Activated T-cell treated with anti-CD3 and anti-CD28 coated beads, Interleukin-2, amount 50 U/mL, for 72 hours (primary cell): Measurements from ENCODE around the gene ASB6. TPM values are rescaled to one million over a fixed set of nuclear protein-coding genes. Genes with fewer than 3 reads are reported as not detected.

Experiments
- ATAC-seq, 2 donors: fragments of 150-1000 bp; cut with Tn5 transposase; replicated peaks in 1 of 2; 2 replicates each; pipeline ENCODE4 v1.10.0; 2021; ENCODE audit warnings: moderate library complexity in 2 of 2, mild to moderate bottlenecking in 1 of 2
- DNase-seq, 2 donors: peaks; one replicate each; pipeline ENCODE4 v3.0.0; 2021 to 2022; ENCODE audit warnings: mixed read lengths in 1 of 2
- H3K27ac Mint-ChIP-seq: one replicate; pipeline ENCODE4 v1.8.0; 2022; ENCODE audit warnings: mild to moderate bottlenecking, moderate library complexity, mixed read lengths
- H3K27me3 Mint-ChIP-seq: one replicate; pipeline ENCODE4 v1.8.0; 2022; ENCODE audit warnings: low read depth, mixed read lengths
- H3K36me3 Mint-ChIP-seq, 2 donors: one replicate each; pipeline ENCODE4 v1.8.0; 2022; ENCODE audit warnings: mixed read lengths in 2 of 2, mild to moderate bottlenecking in 1 of 2; ENCODE audit not compliant: insufficient read depth in 2 of 2
- H3K4me1 Mint-ChIP-seq: one replicate; pipeline ENCODE4 v1.8.0; 2022; ENCODE audit warnings: low read depth, mixed read lengths
- H3K4me3 Mint-ChIP-seq, 2 donors: one replicate each; pipeline ENCODE4 v1.8.0; 2022; ENCODE audit warnings: mild to moderate bottlenecking in 2 of 2, mixed read lengths in 2 of 2, moderate library complexity in 2 of 2
- H3K9me3 Mint-ChIP-seq, 2 donors: one replicate each; pipeline ENCODE4 v1.8.0; 2022; ENCODE audit warnings: mixed read lengths in 2 of 2
- total RNA-seq, 2 donors: library from RNA; stranded (reverse); gene quantifications; one replicate each; pipeline ENCODE4 v1.2.3, GENCODE V29; 2022

ASB6 gene
- total RNA-seq, 2 donors from 2014 or later = 16.9 to 20.2 TPM

GRCh38 chr9:129635099-129636065, 6.6 kb downstream of the ASB6 start:
- H3K9me3 Mint-ChIP-seq = no peaks in the 10 kb centered on the region
- H3K4me1 Mint-ChIP-seq = peaks cover 39% of the 10 kb centered on the region
- DNase-seq (no peak), ATAC-seq (no peak)
- no peak overlapping the region for H3K27ac Mint-ChIP-seq
- H3K27me3 Mint-ChIP-seq = no peaks in the 10 kb centered on the region
- H3K36me3 Mint-ChIP-seq = peaks cover 3 to 9% of the 10 kb centered on the region in 2 donors
- H3K4me3 Mint-ChIP-seq = no peak overlapping the region

- Mint-ChIP-seq H3K36me3 (peaks cover 3 to 11% of the 10 kb centered on the region in 2 donors), H3K27ac (no peak overlapping the region), H3K27me3 (no peaks in the 10 kb centered on the region), H3K4me1 (peaks cover 49% of the 10 kb centered on the region), H3K9me3 (no peaks in the 10 kb centered on the region), H3K4me3 (no peak overlapping the region)
- ATAC-seq (no peak), DNase-seq (no peak)
These were observed 8.1 kb downstream of the ASB6 start for GRCh38 chr9:129633848-129634247.

- ATAC-seq (no peak), DNase-seq (no peak)
- no peaks in the 10 kb centered on the region for H3K9me3 Mint-ChIP-seq
- no peaks in the 10 kb centered on the region for H3K27me3 Mint-ChIP-seq
- H3K36me3 Mint-ChIP-seq = peaks cover 1 to 9% of the 10 kb centered on the region in 2 donors
- H3K4me1 Mint-ChIP-seq = peaks cover 52% of the 10 kb centered on the region
- H3K4me3 Mint-ChIP-seq = no peak overlapping the region
- no peak overlapping the region for H3K27ac Mint-ChIP-seq
These were observed 8.7 kb downstream of the ASB6 start for GRCh38 chr9:129633207-129633606.

GRCh38 chr9:129632460-129632859, 9.5 kb downstream of the ASB6 start:
- Mint-ChIP-seq H3K36me3 (peaks cover 0 to 8% of the 10 kb centered on the region in 2 donors), H3K27me3 (no peaks in the 10 kb centered on the region), H3K27ac (no peak overlapping the region), H3K4me3 (no peak overlapping the region), H3K9me3 (no peaks in the 10 kb centered on the region), H3K4me1 (peaks cover 53% of the 10 kb centered on the region)
- ATAC-seq (peak; percentile 26 to 39), DNase-seq (no peak)

- Mint-ChIP-seq H3K27ac (peak overlapping the region; percentile 21), H3K4me1 (peaks cover 61% of the 10 kb centered on the region), H3K4me3 (peak overlapping the region in 1 of 2 donors; percentile 48), H3K36me3 (peaks cover 0 to 8% of the 10 kb centered on the region in 2 donors), H3K27me3 (no peaks in the 10 kb centered on the region), H3K9me3 (no peaks in the 10 kb centered on the region)
- ATAC-seq (no peak), DNase-seq (no peak)
These were observed 10.2 kb downstream of the ASB6 start for GRCh38 chr9:129631674-129632129.

GRCh38 chr9:129630967-129631673, 10.8 kb downstream of the ASB6 start:
- Mint-ChIP-seq H3K4me1 (peaks cover 62% of the 10 kb centered on the region), H3K4me3 (peak overlapping the region in 1 of 2 donors; percentile 48), H3K27me3 (no peaks in the 10 kb centered on the region), H3K27ac (peak overlapping the region; percentile 56), H3K9me3 (no peaks in the 10 kb centered on the region), H3K36me3 (peaks cover 0 to 8% of the 10 kb centered on the region in 2 donors)
- peak in 1 of 2 donors; percentile 59 for ATAC-seq
- no peak for DNase-seq

GRCh38 chr9:129629251-129629820, 12.6 kb downstream of the ASB6 start:
- DNase-seq = no peak
- H3K4me3 Mint-ChIP-seq = peak overlapping the region in 1 of 2 donors; percentile 17
- ATAC-seq = no peak
- H3K36me3 Mint-ChIP-seq = peaks cover 0 to 6% of the 10 kb centered on the region in 2 donors
- H3K27me3 Mint-ChIP-seq = no peaks in the 10 kb centered on the region
- peak overlapping the region; percentile 22 for H3K27ac Mint-ChIP-seq
- H3K4me1 Mint-ChIP-seq = peaks cover 74% of the 10 kb centered on the region
- H3K9me3 Mint-ChIP-seq = no peaks in the 10 kb centered on the region

GRCh38 chr9:129628709-129629108, 13.2 kb downstream of the ASB6 start:
- peak overlapping the region; percentile 17 to 40 for H3K4me3 Mint-ChIP-seq
- peak overlapping the region; percentile 55 for H3K27ac Mint-ChIP-seq
- H3K9me3 Mint-ChIP-seq = no peaks in the 10 kb centered on the region
- ATAC-seq (no peak), DNase-seq (no peak)
- H3K27me3 Mint-ChIP-seq = no peaks in the 10 kb centered on the region
- H3K36me3 Mint-ChIP-seq = peaks cover 0 to 6% of the 10 kb centered on the region in 2 donors
- peaks cover 77% of the 10 kb centered on the region for H3K4me1 Mint-ChIP-seq

- peak overlapping the region; percentile 82 to 90 for H3K4me3 Mint-ChIP-seq
- ATAC-seq (no peak), DNase-seq (no peak)
- peak overlapping the region; percentile 40 for H3K27ac Mint-ChIP-seq
- peaks cover 0 to 6% of the 10 kb centered on the region in 2 donors for H3K36me3 Mint-ChIP-seq
- peaks cover 77% of the 10 kb centered on the region for H3K4me1 Mint-ChIP-seq
- no peaks in the 10 kb centered on the region for H3K9me3 Mint-ChIP-seq
- peaks cover 7% of the 10 kb centered on the region for H3K27me3 Mint-ChIP-seq
These were observed 14.2 kb downstream of the ASB6 start for GRCh38 chr9:129627556-129628440.

GRCh38 chr9:129626625-129627284, 15.2 kb downstream of the ASB6 start:
- DNase-seq (peak in 1 of 2 donors; percentile 40), ATAC-seq (peak; percentile 26 to 29)
- Mint-ChIP-seq H3K9me3 (no peaks in the 10 kb centered on the region), H3K4me3 (peak overlapping the region; percentile 82 to 90), H3K27ac (peak overlapping the region; percentile 40), H3K36me3 (peaks cover 0 to 5% of the 10 kb centered on the region in 2 donors), H3K4me1 (peaks cover 67% of the 10 kb centered on the region), H3K27me3 (peaks cover 11% of the 10 kb centered on the region)

- Mint-ChIP-seq H3K36me3 (peaks cover 0 to 4% of the 10 kb centered on the region in 2 donors), H3K4me1 (peaks cover 61% of the 10 kb centered on the region), H3K9me3 (no peaks in the 10 kb centered on the region), H3K27me3 (peaks cover 14% of the 10 kb centered on the region), H3K27ac (peak within 1 kb of the TSS; percentile 96), H3K4me3 (peak within 1 kb of the TSS; percentile 82 to 90)
- ATAC-seq (peak; percentile 81 to 87), DNase-seq (peak; percentile 87 to 94)
These were observed 15.8 kb downstream of the ASB6 start, which contains the start of gene NTMT1 for GRCh38 chr9:129626079-129626624. TSS of gene NTMT1 (plus strand) at chr9:129626163. CDS start at chr9:129632704, 6,541 bp downstream.
